Skeletal muscle satellite cell (primary cell): Measurements from ENCODE around the gene MAP2K5.

Experiments
- H3K27me3 ChIP-seq: 2 replicates; pipeline ENCODE4 v1.7.0; 2013; ENCODE audit warnings: low read length; ENCODE audit not compliant: control insufficient read depth, insufficient read depth
- H3K36me3 ChIP-seq: 2 replicates; pipeline ENCODE4 v1.7.0; 2013; ENCODE audit warnings: mild to moderate bottlenecking, control low read depth, low read length; ENCODE audit not compliant: insufficient read depth
- H3K4me1 ChIP-seq: 2 replicates; pipeline ENCODE4 v1.7.0; 2013; ENCODE audit warnings: low read length; ENCODE audit not compliant: control insufficient read depth, insufficient read depth
- H3K4me2 ChIP-seq: 2 replicates; pipeline ENCODE4 v1.7.0; 2013; ENCODE audit warnings: mild to moderate bottlenecking, low read length
- H3K4me3 ChIP-seq: 2 replicates; pipeline ENCODE4 v1.7.0; 2013; ENCODE audit warnings: low read length
- H3K9ac ChIP-seq: 2 replicates; pipeline ENCODE4 v1.7.0; 2013; ENCODE audit warnings: mild to moderate bottlenecking, low read depth, low read length, moderate library complexity
- H3K9me3 ChIP-seq: replicated peaks from 2 replicates; pipeline ENCODE4 v1.7.0; 2013; ENCODE audit warnings: mild to moderate bottlenecking, control low read depth, low read length

The MAP2K5 gene

GRCh38 chr15:67548862-67549651 lies 6.6 kb downstream of the MAP2K5 start:
- H3K27me3 ChIP-seq, result no peaks in the 10 kb centered on the region
- H3K9me3 ChIP-seq, result no peaks in the 10 kb centered on the region
- H3K4me1 ChIP-seq, result peaks cover 15% of the 10 kb centered on the region
- H3K9ac ChIP-seq, result no peak overlapping the region
- peaks cover 2% of the 10 kb centered on the region for H3K36me3 ChIP-seq
- H3K4me2 ChIP-seq, result peak overlapping the region; percentile 30
- H3K4me3 ChIP-seq, result no peak overlapping the region

DNA sequence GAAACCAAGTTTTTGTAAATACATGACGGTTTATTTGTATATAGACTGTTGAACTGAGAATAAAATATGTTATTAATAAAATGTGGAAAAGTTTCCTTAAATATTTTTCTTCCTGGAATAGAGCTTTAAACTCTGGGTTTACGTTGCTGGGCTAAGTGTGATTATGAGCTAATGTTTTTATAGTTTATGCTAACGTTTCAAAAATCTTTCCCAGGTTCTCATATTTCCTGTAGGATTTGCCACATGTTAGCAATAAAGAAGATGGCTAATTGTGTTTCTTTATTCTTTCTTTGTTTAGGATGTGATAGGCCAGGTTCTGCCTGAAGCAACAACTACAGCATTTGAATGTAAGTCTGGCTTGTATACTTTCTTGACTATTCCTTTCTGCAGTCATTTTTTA lies 7.2 kb downstream of the MAP2K5 start:
- Histone ChIP-seq H3K9ac (no peak overlapping the region), H3K4me1 (peaks cover 15% of the 10 kb centered on the region), H3K4me3 (no peak overlapping the region), H3K27me3 (no peaks in the 10 kb centered on the region), H3K36me3 (peaks cover 2% of the 10 kb centered on the region), H3K9me3 (no peaks in the 10 kb centered on the region), H3K4me2 (no peak overlapping the region)

- no peaks in the 10 kb centered on the region for H3K9me3 ChIP-seq
- no peaks in the 10 kb centered on the region for H3K27me3 ChIP-seq
- H3K36me3 ChIP-seq, result no peaks in the 10 kb centered on the region
- H3K9ac ChIP-seq, result no peak overlapping the region
- no peak overlapping the region for H3K4me2 ChIP-seq
- H3K4me3 ChIP-seq, result no peak overlapping the region
- peaks cover 15% of the 10 kb centered on the region for H3K4me1 ChIP-seq
Observed at GRCh38 chr15:67550522-67550921, 8.0 kb downstream of the MAP2K5 start.

GRCh38 chr15:67551207-67551743 lies 8.8 kb downstream of the MAP2K5 start:
- H3K4me1 ChIP-seq, result peaks cover 15% of the 10 kb centered on the region
- no peak overlapping the region for H3K9ac ChIP-seq
- H3K4me3 ChIP-seq, result no peak overlapping the region
- H3K27me3 ChIP-seq, result no peaks in the 10 kb centered on the region
- no peaks in the 10 kb centered on the region for H3K9me3 ChIP-seq
- no peak overlapping the region for H3K4me2 ChIP-seq
- no peaks in the 10 kb centered on the region for H3K36me3 ChIP-seq

- no peaks in the 10 kb centered on the region for H3K4me1 ChIP-seq
- no peak overlapping the region for H3K4me3 ChIP-seq
- H3K9me3 ChIP-seq, result no peaks in the 10 kb centered on the region
- peaks cover 4% of the 10 kb centered on the region for H3K36me3 ChIP-seq
- H3K27me3 ChIP-seq, result no peaks in the 10 kb centered on the region
- H3K9ac ChIP-seq, result no peak overlapping the region
- H3K4me2 ChIP-seq, result no peak overlapping the region
Observed at GRCh38 chr15:67554580-67554979, 12.1 kb downstream of the MAP2K5 start.

GRCh38 chr15:67556976-67557570 lies 14.6 kb downstream of the MAP2K5 start:
- H3K27me3 ChIP-seq, result no peaks in the 10 kb centered on the region
- H3K36me3 ChIP-seq, result peaks cover 4% of the 10 kb centered on the region
- no peaks in the 10 kb centered on the region for H3K9me3 ChIP-seq
- H3K4me1 ChIP-seq, result no peaks in the 10 kb centered on the region
- H3K4me2 ChIP-seq, result no peak overlapping the region
- H3K9ac ChIP-seq, result no peak overlapping the region
- H3K4me3 ChIP-seq, result no peak overlapping the region

- Histone ChIP-seq H3K9me3 (no peaks in the 10 kb centered on the region), H3K4me3 (no peak overlapping the region), H3K27me3 (no peaks in the 10 kb centered on the region), H3K4me1 (no peaks in the 10 kb centered on the region), H3K4me2 (no peak overlapping the region), H3K9ac (no peak overlapping the region), H3K36me3 (peaks cover 4% of the 10 kb centered on the region)
Observed at GRCh38 chr15:67558502-67558901, 16.0 kb downstream of the MAP2K5 start.

GRCh38 chr15:67559158-67559557 lies 16.7 kb downstream of the MAP2K5 start:
- H3K36me3 ChIP-seq, result peaks cover 4% of the 10 kb centered on the region
- no peak overlapping the region for H3K9ac ChIP-seq
- no peak overlapping the region for H3K4me3 ChIP-seq
- no peak overlapping the region for H3K4me2 ChIP-seq
- no peaks in the 10 kb centered on the region for H3K4me1 ChIP-seq
- H3K9me3 ChIP-seq, result no peaks in the 10 kb centered on the region
- no peaks in the 10 kb centered on the region for H3K27me3 ChIP-seq

DNA sequence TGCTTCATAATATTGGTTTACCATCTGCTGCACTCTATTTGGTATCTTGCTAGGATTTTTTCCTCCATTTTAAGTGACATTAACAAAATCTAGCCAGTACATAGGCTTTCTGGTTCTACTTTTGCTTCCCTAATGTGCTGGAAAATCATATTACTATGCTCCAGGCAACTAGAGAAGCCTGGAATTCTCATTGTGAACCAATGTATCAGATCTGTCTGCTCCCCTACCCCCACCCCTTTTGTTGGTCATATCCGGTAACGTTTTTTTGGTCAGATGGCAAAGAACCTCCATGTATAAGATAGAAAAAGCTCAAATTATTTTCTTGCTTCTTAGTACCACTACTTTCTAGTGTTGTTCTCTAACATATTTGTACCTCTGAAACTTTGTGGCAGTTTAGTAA lies 17.1 kb downstream of the MAP2K5 start:
- H3K9ac ChIP-seq, result no peak overlapping the region
- H3K27me3 ChIP-seq, result no peaks in the 10 kb centered on the region
- no peak overlapping the region for H3K4me3 ChIP-seq
- peaks cover 4% of the 10 kb centered on the region for H3K36me3 ChIP-seq
- no peaks in the 10 kb centered on the region for H3K4me1 ChIP-seq
- no peak overlapping the region for H3K4me2 ChIP-seq
- H3K9me3 ChIP-seq, result no peaks in the 10 kb centered on the region

DNA sequence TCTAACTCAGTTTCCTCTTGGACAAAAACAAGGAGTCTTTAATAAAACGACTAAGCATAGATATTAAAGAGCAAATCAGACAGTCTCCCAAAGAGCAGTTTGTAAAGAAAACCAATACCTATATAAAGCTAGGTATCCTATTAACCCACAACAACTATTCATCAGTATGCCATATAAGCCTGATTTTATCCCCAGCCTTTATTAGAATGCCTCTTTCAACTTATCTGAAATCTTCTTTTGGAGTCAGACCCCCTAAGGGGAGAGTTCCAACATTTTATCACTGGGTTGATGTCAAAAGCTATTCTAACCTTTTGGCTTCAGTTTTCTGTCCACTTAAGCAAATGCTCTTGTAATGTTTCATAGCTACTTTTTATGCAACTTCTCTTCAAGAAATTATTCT lies 17.8 kb downstream of the MAP2K5 start:
- Histone ChIP-seq H3K4me1 (no peaks in the 10 kb centered on the region), H3K4me2 (no peak overlapping the region), H3K36me3 (peaks cover 4% of the 10 kb centered on the region), H3K27me3 (no peaks in the 10 kb centered on the region), H3K4me3 (no peak overlapping the region), H3K9me3 (no peaks in the 10 kb centered on the region), H3K9ac (no peak overlapping the region)

DNA sequence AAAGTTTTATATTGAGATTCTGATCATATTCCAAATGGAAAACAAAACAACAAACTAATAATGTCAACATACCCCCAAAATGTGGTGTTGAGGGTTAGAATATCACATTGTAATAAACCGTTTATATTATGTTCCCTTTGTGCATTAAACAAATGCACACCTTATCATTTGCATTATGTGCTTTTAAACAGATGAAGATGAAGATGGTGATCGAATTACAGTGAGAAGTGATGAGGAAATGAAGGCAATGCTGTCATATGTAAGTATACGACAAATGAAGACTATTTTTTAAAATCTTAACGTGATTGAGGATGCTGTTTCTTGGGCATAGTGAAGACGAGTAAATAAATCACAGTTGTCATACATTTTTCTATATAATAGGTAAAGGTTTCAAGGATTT lies 20.6 kb downstream of the MAP2K5 start:
- Histone ChIP-seq H3K36me3 (no peaks in the 10 kb centered on the region), H3K9me3 (no peaks in the 10 kb centered on the region), H3K4me3 (no peak overlapping the region), H3K4me1 (no peaks in the 10 kb centered on the region), H3K9ac (no peak overlapping the region), H3K27me3 (no peaks in the 10 kb centered on the region), H3K4me2 (no peak overlapping the region)
